Stimulated activated CD8-positive, alpha-beta memory T cell treated with anti-CD3 and anti-CD28 coated beads, Interleukin-12 subunit alpha, Interleukin-12 subunit beta, amount 100 ng/mL, for 4 hours (primary cell): ENCODE measurements around the gene GTF2I.
"Not testable (repeated sequence)": the region's sequence is repeated elsewhere in the genome, so short reads cannot be mapped to it uniquely, and the experiment has no call there.

Experiments used
- DNase-seq: peaks from one replicate; pipeline ENCODE4 v3.0.0-alpha.2; 2020; ENCODE audit warnings: low read depth

Gene GTF2I

DNA sequence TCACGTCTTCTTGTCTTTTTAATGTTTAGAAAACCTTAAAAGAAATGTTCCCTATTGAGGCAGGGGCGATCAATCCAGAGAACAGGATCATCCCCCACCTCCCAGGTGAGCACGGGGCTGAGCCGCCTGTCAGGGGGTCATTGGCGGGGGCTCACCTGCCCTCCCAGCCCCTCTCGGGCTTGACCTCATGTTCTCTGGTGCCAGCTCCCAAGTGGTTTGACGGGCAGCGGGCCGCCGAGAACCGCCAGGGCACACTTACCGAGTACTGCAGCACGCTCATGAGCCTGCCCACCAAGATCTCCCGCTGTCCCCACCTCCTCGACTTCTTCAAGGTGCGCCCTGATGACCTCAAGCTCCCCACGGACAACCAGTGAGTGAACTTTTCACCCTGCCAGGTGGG is 121.5 kb downstream of the GTF2I start:
- not testable (repeated sequence) for DNase-seq

DNA sequence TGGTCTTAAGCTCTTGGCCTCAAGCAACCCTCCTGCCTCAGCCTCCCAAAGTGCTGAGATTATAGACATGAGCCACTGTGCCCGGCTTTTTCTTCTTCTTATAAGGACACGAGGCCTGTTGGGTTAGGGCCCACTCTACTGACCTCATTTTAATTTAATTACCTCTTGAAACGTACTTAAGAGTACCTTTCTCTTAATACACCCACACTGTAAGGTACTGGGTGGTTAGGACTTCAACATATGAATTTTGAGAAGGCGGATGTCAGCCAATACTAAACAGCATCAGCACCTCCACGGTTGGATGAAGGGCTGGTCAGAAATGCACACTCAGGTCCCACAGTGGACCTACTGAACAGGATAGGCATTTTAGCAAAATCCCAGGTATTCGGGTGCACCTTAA is 124.2 kb downstream of the GTF2I start:
- not testable (repeated sequence) for DNase-seq

DNA sequence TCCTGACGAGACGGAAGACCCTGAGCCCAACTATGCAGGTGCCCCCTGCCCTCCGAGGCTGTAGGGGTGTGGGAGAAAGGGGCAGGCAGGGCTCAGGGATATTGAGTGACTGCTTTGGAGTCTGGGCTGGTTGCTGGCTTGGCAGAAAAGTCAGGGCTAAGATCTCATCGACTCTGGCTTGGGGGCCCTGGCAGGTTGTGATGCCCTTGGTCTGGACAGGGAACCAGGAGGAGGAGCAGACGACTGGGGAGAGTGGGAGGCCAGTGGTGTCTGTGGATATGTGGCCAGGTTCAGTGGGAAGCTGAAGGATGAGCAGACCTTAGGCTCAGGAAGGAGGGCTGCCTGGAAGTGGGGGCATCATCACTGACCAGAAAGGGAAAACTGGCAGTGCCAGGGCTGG is 126.1 kb downstream of the GTF2I start:
- not testable (repeated sequence) for DNase-seq

DNA sequence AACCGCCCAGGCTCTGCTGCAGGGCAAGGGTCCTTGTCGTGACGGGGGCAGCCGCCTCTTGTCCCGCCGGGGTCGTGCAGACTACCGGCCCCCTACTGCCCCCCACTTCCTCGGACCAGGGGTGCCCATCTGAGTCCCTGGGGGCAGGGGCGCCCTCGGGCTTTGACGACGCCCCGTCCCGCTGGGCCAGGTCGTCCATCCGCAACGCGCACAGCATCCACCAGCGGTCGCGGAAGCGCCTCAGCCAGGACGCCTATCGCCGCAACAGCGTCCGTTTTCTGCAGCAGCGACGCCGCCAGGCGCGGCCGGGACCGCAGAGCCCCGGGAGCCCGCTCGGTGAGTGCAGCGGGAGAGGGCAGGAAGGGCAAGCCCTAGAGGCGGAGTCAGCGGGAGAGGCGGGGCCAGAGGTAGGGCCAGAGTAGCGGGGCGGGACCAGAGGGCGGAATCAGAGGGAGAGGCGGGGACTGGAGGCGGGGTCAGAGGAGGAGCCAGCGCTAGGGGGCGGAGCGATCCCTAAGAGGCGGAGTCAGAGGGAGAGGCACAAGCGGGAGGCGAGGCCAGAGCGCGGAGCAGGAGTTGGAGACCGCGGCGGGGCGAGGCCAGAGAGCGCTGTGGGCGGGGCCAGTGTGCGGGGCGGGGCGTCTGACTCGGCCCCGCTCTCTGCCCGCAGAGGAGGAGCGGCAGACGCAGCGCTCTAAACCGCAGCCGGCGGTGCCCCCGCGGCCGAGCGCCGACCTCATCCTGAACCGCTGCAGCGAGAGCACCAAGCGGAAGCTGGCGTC is 131.0 kb downstream of the GTF2I start:
- peak; percentile 92 for DNase-seq

DNA sequence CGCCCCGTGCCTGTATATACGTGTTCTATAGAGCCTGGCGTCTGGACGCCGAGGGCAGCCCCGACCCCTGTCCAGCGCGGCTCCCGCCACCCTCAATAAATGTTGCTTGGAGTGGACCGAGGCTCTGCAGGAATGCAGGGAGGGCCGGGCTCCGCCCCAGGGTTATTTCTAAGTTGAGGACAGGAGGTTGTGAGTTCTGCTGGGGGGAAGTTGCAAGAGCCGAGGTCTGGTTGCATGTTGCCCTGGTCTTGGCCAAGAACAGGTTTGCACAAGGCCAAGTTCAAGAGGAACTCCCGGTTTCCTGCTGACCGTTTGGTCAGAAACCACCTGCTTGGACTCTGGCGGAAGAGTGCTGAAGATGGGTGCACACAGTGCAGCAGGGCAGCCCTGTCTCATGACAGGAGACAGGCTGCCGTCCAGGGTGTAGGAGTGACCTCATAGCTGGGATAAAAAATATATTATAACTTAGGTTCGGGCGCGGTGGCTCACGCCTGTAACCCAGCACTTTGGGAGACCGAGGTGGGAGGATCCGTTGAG is 131.8 kb downstream of the GTF2I start:
- DNase-seq, result not testable (repeated sequence)

DNA sequence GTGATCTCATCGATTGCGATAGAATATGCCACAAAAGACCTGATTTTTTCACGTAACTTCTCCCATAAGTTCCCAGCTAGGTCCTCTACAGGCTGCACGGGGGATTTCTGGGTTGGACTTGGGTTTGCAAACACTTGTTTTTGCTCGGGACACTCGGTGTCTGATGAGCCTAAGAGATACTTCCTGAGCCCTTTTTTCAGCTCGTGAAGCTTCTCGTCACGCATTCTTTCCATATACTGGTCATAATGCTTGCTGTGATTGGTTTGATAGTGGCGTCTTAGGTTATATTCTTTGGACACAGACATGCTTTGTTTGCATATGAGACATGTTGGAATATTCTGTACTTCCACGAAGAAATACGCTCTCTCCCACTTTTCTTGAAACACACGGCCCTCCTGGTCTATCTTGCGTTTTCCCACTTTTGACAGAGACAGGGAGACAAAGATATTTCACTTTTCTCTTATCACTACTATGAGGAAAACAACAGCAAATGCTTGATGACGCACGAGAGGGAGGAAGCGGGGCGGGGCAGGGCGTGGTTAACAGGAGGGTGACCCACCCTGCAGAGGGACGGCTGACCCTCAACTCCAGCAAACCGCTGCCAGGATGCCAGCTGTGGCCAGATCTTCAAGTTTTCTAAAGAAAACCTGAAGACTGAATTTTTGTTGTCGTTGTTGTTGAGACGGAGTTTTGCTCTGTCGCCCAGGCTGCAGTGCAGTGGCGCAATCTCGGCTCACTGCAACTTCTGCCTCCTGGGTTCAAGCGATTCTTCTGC is 140.5 kb downstream of the GTF2I start:
- DNase-seq, result not testable (repeated sequence)

DNA sequence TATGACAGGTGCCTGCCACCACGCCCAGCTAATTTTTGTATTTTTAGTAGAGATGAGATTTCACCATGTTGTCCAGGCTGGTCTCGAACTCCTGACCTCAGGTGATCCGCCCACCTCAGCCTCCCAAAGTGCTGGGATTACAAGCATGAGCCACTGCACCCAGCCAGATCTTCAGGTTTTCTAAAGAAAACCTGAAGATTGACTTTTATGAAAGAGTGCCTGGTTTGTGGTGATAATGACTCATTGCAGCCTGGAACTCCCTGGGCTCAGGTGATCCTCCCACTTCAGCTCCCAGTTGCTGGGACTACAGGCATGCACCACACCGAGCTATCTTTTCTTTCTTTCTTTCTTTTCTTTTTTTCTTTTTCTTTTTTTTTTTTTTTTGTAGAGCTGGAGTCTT is 141.1 kb downstream of the GTF2I start:
- not testable (repeated sequence) for DNase-seq
